ENCODE results near the gene GNAL. TPM values are rescaled to one million over a fixed set of nuclear protein-coding genes. Genes with fewer than 3 reads are reported as not detected.

GNAL gene
- total and polyA plus RNA-seq, 11 donors: 0.76 to 5.9 (median 1.6) TPM

- Histone ChIP-seq H3K4me3 (no peak overlapping the region), H3K36me3 (no peaks in the 10 kb centered on the region), H3K4me1 (no peaks in the 10 kb centered on the region), H3K27me3 (peaks cover 0 to 64% (median 6%) of the 10 kb centered on the region in 9 donors), H3K27ac (no peak overlapping the region), H3K9me3 (no peaks in the 10 kb centered on the region)
- no peak for TF ChIP-seq CTCF (IDR thresholded peaks at IDR 0.05)
- TF ChIP-seq POLR2A (IDR thresholded peaks at IDR 0.05): no peak
- DNase-seq: no peak
- intact Hi-C loops (cut with DNase I): no loop called here
- 73 to 80% (median 78%) methylated on average over 3 of the region's 3 CpGs for WGBS, 4 donors
- no peak for ATAC-seq
These were observed 14.9 kb upstream of the GNAL start for GRCh38 chr18:11674119-11674518.

GRCh38 chr18:11676386-11676785, 12.7 kb upstream of the GNAL start:
- Histone ChIP-seq H3K4me1 (no peaks in the 10 kb centered on the region), H3K4me3 (no peak overlapping the region), H3K36me3 (no peaks in the 10 kb centered on the region), H3K27ac (no peak overlapping the region), H3K27me3 (peaks cover 0 to 79% (median 7%) of the 10 kb centered on the region in 9 donors), H3K9me3 (no peaks in the 10 kb centered on the region)
- WGBS, 4 donors: 61 to 63% (median 62%) methylated on average over 10 of the region's 10 CpGs
- TF ChIP-seq POLR2A (IDR thresholded peaks at IDR 0.05): no peak
- no peak for TF ChIP-seq CTCF (IDR thresholded peaks at IDR 0.05)
- ATAC-seq: no peak
- intact Hi-C loops (cut with DNase I): no loop called here
- DNase-seq: no peak

GRCh38 chr18:11676867-11677266, 12.2 kb upstream of the GNAL start:
- Histone ChIP-seq H3K27ac (no peak overlapping the region), H3K27me3 (peaks cover 0 to 78% (median 11%) of the 10 kb centered on the region in 9 donors), H3K4me1 (no peaks in the 10 kb centered on the region), H3K36me3 (no peaks in the 10 kb centered on the region), H3K9me3 (no peaks in the 10 kb centered on the region), H3K4me3 (no peak overlapping the region)
- no peak for DNase-seq
- ATAC-seq: peak in 2 of 4 donors; percentile 36 to 49
- intact Hi-C loops (cut with DNase I): no loop called here
- WGBS, 4 donors: 40 to 61% (median 50%) methylated on average over 6 of the region's 6 CpGs
- TF ChIP-seq POLR2A (IDR thresholded peaks at IDR 0.05) (no peak), CTCF (IDR thresholded peaks at IDR 0.05) (no peak)

GRCh38 chr18:11678211-11678610, 10.9 kb upstream of the GNAL start:
- Histone ChIP-seq H3K36me3 (no peaks in the 10 kb centered on the region), H3K4me3 (no peak overlapping the region), H3K4me1 (no peaks in the 10 kb centered on the region), H3K9me3 (peaks cover 0 to 1% (median 0%) of the 10 kb centered on the region in 12 donors), H3K27me3 (peaks cover 0 to 72% (median 5%) of the 10 kb centered on the region in 9 donors), H3K27ac (no peak overlapping the region)
- 62 to 64% (median 63%) methylated on average over 3 of the region's 3 CpGs for WGBS, 4 donors
- TF ChIP-seq POLR2A (IDR thresholded peaks at IDR 0.05) (no peak), CTCF (IDR thresholded peaks at IDR 0.05) (no peak)
- no peak for ATAC-seq
- intact Hi-C loops (cut with DNase I): no loop called here
- DNase-seq: no peak

Data from heart left ventricle (tissue), 16 donors.